GM03348 (cell line): ENCODE data around the gene RNF2.

ENCODE experiments used
- DNase-seq: peaks from one replicate; pipeline ENCODE4 v3.0.0; 2012; ENCODE audit warnings: low spot score

The RNF2 gene

DNA sequence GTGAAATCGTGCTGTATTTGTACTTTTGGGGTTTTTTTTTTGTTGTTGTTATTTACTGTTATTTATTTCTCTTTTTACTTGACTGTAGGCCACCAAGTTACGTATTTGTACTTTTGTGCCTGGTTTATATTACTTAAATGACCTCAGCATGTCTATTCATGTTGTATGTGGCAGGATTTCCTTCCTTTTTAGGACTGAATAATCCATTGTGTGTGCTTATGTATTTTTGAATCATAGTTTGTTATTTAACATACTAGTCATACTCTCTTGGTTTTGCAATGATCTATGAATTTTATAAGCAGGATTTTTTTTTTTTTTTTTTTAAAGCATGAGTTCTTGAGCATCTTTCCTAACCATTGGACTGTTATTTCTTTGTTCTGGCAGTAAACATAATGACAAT, 51.2 kb downstream of the RNF2 start:
- DNase-seq = no peak

DNA sequence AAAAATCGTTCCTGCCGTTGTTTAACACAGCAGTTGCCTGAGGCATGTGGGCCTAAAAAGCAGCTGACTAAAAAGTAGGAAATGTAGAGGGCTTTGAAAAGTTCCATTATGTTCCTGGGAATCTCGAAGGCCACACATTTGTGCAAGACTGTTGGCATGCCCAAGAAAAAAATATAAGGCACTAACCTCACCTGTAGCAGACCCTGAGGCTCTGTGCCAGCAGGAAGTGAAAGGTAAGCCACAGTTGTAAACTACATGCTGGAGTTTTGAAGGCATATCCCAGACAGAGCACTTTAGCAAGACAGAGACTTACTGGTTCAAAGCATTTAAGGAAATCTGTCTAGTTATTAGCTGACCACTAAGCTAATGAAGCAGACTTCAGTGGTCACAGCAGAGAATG, 58.7 kb downstream of the RNF2 start:
- no peak for DNase-seq

DNA sequence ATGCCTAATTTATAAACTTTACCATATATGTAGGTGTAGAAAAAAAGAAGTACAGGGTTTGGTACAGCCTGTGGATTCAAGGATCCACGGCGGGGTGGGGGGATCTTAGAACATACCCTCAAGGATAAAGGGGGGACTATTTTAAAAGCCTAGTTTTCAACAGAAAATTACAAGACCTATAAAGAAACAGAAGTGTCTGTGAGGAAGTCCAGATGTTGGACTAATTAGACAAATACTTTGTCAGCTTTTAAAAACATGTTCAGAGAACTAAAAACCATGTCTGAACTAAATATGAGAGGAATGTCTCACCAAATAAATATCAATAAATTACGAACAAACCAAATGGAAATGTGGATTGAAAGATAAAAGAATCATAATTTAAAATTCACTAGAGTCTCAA, 59.8 kb downstream of the RNF2 start:
- DNase-seq = no peak

DNA sequence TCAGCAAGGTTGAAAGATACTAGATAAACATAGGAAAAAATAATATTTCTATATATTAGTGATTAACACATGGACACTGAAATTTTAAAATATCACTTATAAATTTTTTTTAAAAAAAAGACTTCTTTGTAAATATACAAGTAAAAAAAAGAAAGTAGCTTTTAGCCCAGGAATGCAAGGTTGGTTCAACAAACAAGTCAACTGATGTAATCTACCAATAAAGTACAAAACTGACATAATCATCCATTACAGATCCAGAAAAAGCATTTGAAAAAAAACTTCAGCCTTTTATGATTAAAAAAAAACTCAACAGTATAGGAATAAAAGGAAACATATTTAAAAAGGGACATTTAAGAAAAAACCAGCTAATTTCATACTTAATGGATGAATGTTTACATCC, 63.0 kb downstream of the RNF2 start:
- DNase-seq = no peak

DNA sequence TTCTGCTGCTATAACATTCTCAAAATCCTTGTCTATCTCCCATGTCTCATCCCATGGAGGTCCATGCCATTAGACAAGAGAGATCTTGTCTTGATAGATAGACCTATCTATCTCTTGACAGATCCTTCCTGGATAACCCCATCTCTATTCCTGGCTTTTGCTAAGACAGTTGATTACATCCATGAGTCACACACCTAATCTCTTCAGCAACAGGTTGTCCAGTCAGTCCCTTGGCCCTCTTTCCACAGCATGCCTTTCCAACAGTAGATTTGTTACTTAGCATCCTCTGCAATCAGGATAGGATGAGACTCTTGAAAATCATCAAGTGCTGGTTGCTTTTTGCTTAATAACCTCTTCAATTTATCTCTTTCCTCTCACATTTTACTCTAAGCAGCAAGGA, 64.8 kb downstream of the RNF2 start:
- no peak for DNase-seq

DNA sequence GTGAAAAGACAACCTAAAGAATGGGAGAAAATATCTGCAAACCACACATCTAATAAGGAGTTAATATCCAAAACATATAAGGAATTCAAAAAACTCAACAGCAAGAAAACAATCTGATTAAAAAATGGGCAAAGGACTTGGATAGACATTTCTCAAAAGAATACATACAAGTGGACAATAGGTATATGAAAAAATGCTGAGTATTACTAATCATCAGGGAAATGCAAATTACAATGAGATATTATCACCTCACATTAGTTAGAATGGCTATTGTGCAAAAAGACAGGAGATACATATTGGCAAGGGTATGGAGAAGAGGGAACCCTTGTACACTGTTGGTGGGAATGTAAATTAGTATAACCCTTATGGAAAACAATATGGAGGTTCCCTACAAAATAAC, 66.5 kb downstream of the RNF2 start:
- DNase-seq = no peak

DNA sequence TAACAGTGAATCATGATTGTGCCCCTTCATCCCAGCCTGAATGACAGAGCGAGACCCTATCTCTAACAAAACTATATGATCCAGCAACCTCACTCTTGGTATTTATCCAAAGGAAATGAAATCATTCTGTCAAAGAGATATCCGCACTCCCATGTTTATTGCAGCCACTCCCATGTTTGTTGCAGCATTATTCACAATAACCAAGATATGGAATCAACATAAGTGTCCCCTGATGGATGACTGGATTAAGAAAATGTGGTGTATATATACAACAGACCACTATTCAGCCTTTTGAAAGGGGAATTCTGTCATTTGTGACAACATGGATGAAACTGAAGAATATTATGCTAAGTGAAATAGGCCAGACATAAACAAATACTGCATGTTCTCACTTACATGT, 67.0 kb downstream of the RNF2 start:
- DNase-seq = no peak

DNA sequence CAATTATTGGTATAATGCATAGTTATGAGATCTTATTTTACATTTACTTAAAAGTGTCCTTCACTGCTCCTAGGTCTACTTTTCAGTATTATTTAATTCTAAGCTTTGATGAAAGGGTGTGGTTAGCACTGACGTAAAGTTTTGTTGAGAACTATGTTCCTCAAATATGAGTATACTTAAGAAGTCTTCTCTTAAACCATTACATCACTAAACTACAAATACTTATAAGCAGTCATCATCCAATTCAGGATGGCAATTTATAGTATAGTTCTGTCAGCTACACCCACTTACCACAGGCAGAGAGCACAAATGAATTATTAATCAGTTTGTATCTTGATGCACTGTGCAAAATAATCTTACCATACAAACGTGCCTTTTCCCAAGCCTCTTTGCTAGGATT, 84.3 kb downstream of the RNF2 start:
- DNase-seq = no peak

DNA sequence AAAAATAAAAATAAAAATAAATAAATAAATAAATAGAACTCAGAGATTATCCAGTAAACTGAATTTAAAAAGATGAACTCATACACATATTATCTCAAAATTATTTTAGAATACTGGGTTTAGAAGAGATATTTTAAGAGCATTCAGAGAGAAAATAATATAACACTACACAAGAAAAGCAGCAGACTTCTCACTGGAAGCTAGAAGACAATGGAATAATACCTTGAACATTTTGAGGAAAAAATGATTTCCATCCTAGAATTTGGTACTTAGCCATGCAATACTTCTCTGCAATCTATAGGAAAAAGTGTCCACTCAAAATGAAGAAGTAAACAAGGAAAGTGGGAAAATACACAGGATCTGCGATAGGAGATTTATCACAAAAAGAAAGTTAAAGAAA, 87.2 kb downstream of the RNF2 start:
- DNase-seq = no peak

DNA sequence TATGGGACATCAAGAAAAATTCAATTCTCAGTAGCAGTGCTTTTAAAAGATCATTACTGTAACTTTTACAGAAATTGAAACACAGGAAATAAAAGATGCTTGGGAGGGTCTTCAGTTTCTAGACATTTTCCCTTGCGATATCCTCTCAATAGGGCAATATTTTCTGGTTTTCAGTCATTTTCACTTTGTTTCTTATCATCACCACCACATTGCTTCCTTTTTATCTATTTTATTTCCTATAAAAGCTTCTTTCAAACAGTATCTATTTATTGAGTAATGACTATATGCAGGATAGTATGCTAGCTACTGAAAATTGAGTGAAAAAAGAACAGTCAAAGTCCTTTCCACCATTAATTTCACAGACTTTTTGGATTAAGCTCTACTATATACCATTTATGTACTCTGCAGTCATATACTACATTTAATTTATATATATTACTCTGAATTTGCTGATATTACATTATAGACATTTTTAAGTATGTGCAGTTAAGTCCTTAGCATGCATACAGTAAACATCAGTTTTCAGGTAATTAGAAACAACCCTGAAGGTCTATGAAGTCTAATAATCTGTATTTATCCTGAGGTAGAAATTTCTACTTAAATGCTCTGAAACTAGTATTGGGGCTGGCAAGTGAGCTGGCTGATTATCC, 92.7 kb downstream of the RNF2 start:
- no peak for DNase-seq

DNA sequence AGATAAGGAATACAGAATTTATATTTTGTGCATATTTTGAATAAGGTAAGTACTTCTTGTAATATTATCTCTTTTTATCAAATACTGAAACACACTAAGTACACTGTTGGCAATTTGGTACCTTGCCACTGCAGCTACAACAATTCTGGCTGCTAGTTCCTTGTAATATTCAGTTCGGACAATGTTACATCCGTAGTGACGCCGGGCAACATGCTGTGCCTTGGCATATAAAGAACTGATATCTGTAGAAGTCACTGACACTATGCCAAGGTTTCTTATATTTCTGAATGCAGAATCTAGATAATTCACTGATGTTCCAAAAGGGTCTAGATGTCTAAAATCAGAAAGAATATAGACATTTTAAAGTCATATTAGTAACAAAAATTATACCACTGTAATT, 93.9 kb downstream of the RNF2 start:
- DNase-seq = no peak

DNA sequence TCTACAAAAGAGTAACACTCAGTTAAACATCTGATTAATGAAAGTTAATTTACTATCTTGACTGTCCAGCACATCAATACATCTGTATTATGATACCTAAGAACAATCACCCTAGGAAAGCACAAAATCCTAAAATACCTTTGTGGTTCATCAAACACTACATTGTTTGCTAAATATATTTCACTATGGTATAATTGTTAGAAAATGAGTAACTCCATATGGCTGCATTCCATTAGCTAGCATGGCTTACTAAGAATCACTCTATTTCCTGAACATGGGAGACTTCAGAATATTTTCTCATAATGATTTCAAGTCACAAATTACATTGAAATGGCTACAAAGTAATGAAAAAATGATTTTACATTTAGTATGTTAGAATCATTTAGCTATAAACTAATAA, 98.9 kb downstream of the RNF2 start:
- DNase-seq = peak; percentile 36

DNA sequence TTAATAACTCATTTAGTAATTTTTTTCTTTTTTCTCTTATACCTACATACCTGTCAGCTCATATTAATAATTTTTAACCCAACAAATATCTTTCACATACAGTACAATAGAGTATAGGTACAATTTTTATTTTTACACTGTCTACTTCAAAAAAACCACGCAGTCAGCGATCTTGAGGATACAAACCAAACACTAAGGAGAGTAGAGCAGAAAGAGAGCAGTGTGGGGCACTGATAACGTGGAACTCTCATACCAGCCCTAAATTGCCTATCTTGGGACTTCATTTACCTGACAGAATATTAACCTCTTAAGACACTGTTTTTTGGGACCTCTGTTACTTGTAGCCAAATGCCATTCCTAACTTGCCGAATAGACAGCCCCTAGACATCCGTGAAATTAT, 105.9 kb downstream of the RNF2 start:
- no peak for DNase-seq
